Left ventricle myocardium inferior (tissue), 1 donor: ENCODE measurements around the gene NT5M. TPM values are rescaled to one million over a fixed set of nuclear protein-coding genes. Genes with fewer than 3 reads are reported as not detected.

Source experiments
- DNase-seq: peaks from one replicate; pipeline ENCODE4 v3.0.0-alpha.2; 2020
- H3K27ac ChIP-seq: fragments of 200-600 bp; replicated peaks from 2 replicates; pipeline ENCODE4 v1.8.0; 2021
- H3K27me3 ChIP-seq: fragments of 200-600 bp; 2 replicates; pipeline ENCODE4 v1.8.0; 2021; ENCODE audit warnings: low read depth
- H3K36me3 ChIP-seq: fragments of 200-600 bp; 2 replicates; pipeline ENCODE4 v1.8.0; 2021
- H3K4me1 ChIP-seq: fragments of 200-600 bp; 2 replicates; pipeline ENCODE4 v1.8.0; 2021
- H3K4me3 ChIP-seq: fragments of 200-600 bp; 2 replicates; pipeline ENCODE4 v1.8.0; 2021; ENCODE audit warnings: mild to moderate bottlenecking, moderate library complexity
- H3K9me3 ChIP-seq: fragments of 200-600 bp; replicated peaks from 2 replicates; pipeline ENCODE4 v1.8.0; 2021
- intact Hi-C: fragments of 100-400 bp; cut with micrococcal nuclease; formaldehyde crosslinking; loops from one replicate; pipeline ENCODE4 v1.11.0; 2022
- total RNA-seq: library from RNA; stranded (reverse); fragmentation: NEBNext Ultra II Directional; extraction: Animal tissue kit (Norgen Biotek cat#: 25700); gene quantifications from one replicate; pipeline ENCODE4 v1.2.1, GENCODE V29; 2021
- TF ChIP-seq, protein P1 (sequence below): fragments of 200-600 bp; IDR thresholded peaks from 2 replicates; pipeline ENCODE4 v1.8.0; 2021; ENCODE audit warnings: antibody characterized with exemption, mild to moderate bottlenecking, borderline replicate concordance
- donor health status: DM: no; HTN: yes; CAD: no; lungs with severe emphysema.

The NT5M gene
- total RNA-seq, 1 donor from 2014 or later = 11.2 TPM

DNA sequence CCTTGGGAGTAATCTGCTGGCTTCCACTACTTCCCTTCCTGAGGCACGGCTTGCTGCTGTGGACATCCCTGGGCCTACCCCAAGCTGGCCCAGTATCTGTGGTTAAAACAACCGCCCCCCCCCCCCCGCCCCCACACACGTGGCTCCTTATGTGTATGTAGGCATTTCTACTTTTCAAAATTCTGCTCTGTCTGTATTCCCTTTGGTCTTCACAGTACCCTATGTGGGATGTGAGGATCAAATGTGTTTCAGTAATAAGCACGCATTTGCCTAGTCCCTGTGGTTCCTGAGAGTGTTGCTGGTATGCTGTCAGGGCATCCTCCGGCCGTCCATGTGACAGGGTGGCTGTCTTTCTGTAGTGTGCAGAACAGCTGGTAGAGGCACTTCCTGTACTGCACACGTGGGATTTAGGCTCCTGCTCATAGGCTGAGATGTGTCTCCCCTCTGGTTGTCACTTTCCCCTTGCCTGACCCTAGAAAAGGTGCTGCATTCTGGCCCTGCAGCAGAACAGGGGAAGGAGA is 2.2 kb downstream of the NT5M start:
- H3K27ac ChIP-seq = peak overlapping the region; percentile 79
- no peaks in the 10 kb centered on the region for H3K27me3 ChIP-seq
- DNase-seq = no peak
- no peaks in the 10 kb centered on the region for H3K9me3 ChIP-seq
- H3K4me3 ChIP-seq = no peak overlapping the region
- TF ChIP-seq, protein P1, sequence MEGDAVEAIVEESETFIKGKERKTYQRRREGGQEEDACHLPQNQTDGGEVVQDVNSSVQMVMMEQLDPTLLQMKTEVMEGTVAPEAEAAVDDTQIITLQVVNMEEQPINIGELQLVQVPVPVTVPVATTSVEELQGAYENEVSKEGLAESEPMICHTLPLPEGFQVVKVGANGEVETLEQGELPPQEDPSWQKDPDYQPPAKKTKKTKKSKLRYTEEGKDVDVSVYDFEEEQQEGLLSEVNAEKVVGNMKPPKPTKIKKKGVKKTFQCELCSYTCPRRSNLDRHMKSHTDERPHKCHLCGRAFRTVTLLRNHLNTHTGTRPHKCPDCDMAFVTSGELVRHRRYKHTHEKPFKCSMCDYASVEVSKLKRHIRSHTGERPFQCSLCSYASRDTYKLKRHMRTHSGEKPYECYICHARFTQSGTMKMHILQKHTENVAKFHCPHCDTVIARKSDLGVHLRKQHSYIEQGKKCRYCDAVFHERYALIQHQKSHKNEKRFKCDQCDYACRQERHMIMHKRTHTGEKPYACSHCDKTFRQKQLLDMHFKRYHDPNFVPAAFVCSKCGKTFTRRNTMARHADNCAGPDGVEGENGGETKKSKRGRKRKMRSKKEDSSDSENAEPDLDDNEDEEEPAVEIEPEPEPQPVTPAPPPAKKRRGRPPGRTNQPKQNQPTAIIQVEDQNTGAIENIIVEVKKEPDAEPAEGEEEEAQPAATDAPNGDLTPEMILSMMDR = no peak
- peaks cover 27% of the 10 kb centered on the region for H3K4me1 ChIP-seq
- intact Hi-C loops = no loop called here
- H3K36me3 ChIP-seq = no peaks in the 10 kb centered on the region

DNA sequence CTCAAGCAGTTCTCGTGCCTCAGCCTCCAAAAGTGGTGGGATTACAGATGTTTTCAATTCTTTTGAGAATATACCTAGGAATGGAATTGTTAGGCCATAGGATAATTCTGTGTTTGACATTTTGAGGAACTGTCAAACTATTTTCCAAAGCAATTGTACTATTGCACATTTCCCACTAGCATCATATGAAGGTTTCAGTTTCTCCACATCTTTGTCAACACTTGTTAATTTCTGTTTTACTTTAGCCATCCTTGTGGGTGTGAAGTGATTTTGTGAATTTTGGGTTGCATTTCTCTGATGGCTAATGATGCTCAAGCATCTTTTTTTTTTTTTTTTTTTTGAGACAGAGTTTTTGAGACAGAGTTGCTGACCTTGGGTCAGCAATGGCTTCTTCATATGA is 6.2 kb downstream of the NT5M start:
- no peak for DNase-seq
- Histone ChIP-seq H3K36me3 (no peaks in the 10 kb centered on the region), H3K4me1 (peaks cover 11% of the 10 kb centered on the region), H3K9me3 (no peaks in the 10 kb centered on the region), H3K27ac (no peak overlapping the region), H3K4me3 (no peak overlapping the region), H3K27me3 (no peaks in the 10 kb centered on the region)
- TF ChIP-seq, protein P1 = no peak
- intact Hi-C loops = no loop called here

DNA sequence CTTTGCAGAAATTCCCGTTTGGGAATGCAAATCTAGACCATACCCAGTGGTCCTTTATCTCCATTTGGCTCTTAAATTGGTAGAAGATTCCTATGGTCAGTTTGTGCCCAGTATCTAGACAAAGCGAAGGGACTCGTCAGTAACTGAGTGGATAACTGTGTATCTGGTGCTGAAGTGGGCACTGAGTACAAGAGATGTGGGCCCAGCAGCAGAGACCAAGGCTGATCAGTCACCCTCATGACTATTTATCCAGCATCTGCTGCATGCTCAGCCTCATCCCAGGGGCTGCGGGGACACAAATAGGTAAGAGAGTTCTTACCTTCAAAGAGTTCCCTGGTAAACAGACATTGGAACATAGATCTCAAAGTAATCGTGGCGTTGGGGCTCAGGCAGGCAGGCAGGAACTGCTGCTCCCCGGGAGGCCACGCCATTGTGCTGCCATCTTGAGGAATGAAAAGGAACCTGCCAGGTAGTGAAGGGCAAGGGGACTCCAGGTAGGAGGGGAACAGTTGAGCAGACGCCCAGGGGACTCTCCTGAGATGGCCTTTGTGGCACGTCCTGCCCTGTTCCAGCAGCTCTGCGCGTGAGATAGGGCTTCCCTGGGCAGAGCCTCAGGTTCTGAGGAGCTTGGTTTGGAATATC is 10.3 kb downstream of the NT5M start:
- DNase-seq = peak; percentile 31
- no peak overlapping the region for H3K4me3 ChIP-seq
- intact Hi-C loops = no loop called here
- H3K27ac ChIP-seq = no peak overlapping the region
- H3K4me1 ChIP-seq = no peaks in the 10 kb centered on the region
- H3K36me3 ChIP-seq = no peaks in the 10 kb centered on the region
- no peaks in the 10 kb centered on the region for H3K9me3 ChIP-seq
- TF ChIP-seq, protein P1 = peak; percentile 62
- no peaks in the 10 kb centered on the region for H3K27me3 ChIP-seq

DNA sequence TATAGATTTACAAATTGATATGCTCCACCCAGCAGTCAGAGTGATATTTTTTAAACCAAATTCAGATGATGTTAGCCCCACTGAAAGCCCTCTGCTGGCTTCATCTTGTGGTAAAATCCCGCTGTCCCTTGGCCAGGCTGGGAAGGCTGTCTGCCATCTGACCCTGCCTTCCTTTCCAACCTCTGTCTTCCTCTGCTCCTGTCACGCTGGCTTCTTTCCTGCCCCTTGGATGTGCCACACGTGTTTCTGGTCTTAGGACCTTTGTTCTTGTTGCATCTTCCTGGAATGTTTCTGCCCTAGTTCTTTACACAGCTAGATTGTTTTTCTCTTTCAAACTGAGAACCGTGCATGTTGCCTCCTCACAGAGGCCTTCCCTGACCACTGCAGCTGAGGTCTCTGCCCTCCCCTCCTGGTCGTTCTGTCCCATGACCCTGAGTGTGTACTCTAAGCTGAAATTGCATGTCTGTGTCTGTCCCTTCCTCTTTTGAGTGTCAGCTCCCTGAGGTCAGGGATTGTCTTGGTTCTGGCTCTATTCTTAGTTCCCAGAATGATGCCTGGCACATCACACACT is 11.4 kb downstream of the NT5M start:
- no peaks in the 10 kb centered on the region for H3K27me3 ChIP-seq
- H3K4me3 ChIP-seq = no peak overlapping the region
- no peaks in the 10 kb centered on the region for H3K4me1 ChIP-seq
- no peak for DNase-seq
- no peaks in the 10 kb centered on the region for H3K9me3 ChIP-seq
- intact Hi-C loops = no loop called here
- no peaks in the 10 kb centered on the region for H3K36me3 ChIP-seq
- H3K27ac ChIP-seq = no peak overlapping the region
- TF ChIP-seq, protein P1 = no peak

DNA sequence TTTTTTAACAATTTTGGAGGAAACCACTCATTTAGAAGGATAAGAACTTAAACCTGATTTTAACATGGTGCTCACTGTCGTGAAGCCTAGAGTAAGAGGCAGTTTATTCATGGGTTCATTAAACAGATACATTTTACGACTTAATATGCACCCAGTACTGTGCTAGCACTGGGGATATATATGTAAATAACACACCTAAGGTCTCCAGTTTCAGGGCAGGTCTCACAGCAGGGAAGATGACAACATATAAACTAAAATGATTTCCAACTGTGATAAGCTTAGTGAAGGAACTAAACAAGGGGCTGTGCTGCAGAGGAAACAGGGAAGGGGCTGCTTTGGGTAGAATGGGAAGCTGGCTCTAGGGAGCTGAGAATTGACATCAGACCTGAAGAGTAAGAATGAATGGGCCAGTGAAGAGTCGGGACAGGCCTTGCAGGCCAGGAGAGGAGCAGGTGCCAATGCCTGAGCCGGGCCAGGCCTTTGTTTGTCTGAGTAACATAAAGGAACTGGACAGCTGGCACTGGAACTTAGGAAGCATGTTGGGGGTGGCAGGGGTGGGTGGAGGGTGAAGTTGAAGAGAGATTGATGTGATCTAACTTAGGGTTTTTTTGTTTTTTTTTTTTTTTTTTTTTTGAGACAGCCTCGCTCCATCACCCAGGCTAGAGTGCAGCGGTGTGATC is 12.1 kb downstream of the NT5M start:
- Histone ChIP-seq H3K9me3 (no peaks in the 10 kb centered on the region), H3K4me1 (no peaks in the 10 kb centered on the region), H3K27me3 (no peaks in the 10 kb centered on the region), H3K4me3 (no peak overlapping the region), H3K36me3 (no peaks in the 10 kb centered on the region), H3K27ac (no peak overlapping the region)
- intact Hi-C loops = no loop called here
- TF ChIP-seq, protein P1 = no peak
- DNase-seq = no peak
